Body of pancreas (tissue), 4 donors: Measurements from ENCODE around the gene ABCA13. TPM values are rescaled to one million over a fixed set of nuclear protein-coding genes. Genes with fewer than 3 reads are reported as not detected.

ENCODE experiments used
- ATAC-seq: fragments of 150-250 bp; one replicate; pipeline ENCODE4 v1.9.1; 2016
- DNase-seq, 4 donors: peaks; one replicate each; pipeline ENCODE4 v3.0.0-alpha.2; 2019
- H3K27ac ChIP-seq, 4 donors: fragments of 200-600 bp; sonication (generic); 1 replicate in 3 of 4; 2 replicates in 1 of 4; pipeline versions ENCODE4 v1.5.1 to v1.6.1; 2016 to 2019; ENCODE audit warnings: mild to moderate bottlenecking in 1 of 4, mixed read lengths in 1 of 4, moderate library complexity in 1 of 4
- H3K27me3 ChIP-seq, 2 donors: fragments of 200-600 bp; sonication (generic); one replicate each; pipeline ENCODE4 v1.6.0; 2016; ENCODE audit warnings: mild to moderate bottlenecking in 1 of 2
- H3K36me3 ChIP-seq, 2 donors: fragments of 200-600 bp; sonication (generic); replicated peaks in 1 of 2; 2 replicates each; pipeline ENCODE4 v1.5.1; 2016; ENCODE audit warnings: low read depth in 2 of 2; ENCODE audit not compliant: insufficient read depth in 1 of 2
- H3K4me1 ChIP-seq: fragments of 200-600 bp; sonication (generic); one replicate; pipeline ENCODE4 v1.6.0; 2016
- H3K4me3 ChIP-seq, 2 donors: fragments of 200-600 bp; sonication (generic); 1 replicate in 1 of 2; 2 replicates in 1 of 2; pipeline ENCODE4 v1.5.1; 2016 to 2019
- H3K9me3 ChIP-seq, 3 donors: fragments of 200-600 bp; sonication (generic); 1 replicate in 2 of 3; 2 replicates in 1 of 3; pipeline ENCODE4 v1.5.1; 2016
- POLR2A ChIP-seq, 3 donors: fragments of 450-650 bp; IDR thresholded peaks; one replicate each; pipeline ENCODE4 v1.6.1; 2016; ENCODE audit warnings: antibody characterized with exemption in 3 of 3, mild to moderate bottlenecking in 2 of 3
- WGBS, 2 donors: methylation state at CpG; one replicate each; pipeline ENCODE4 v1.1.5; 2017; 5-methylcytosine and 5-hydroxymethylcytosine counted together
- intact Hi-C: fragments of 100-400 bp; cut with DNase I; formaldehyde crosslinking; loops from one replicate; pipeline ENCODE4 v1.15.1; 2023
- total RNA-seq, 2 donors: library from RNA; depleted of rRNA; stranded (reverse); fragments of >200 nt; gene quantifications; one replicate each; pipeline ENCODE4 v1.1.0, GENCODE V29; 2016
- TF ChIP-seq, protein P1 (sequence below), 7 experiments: fragments of 450-650 bp in 4 of 7; fragments of 200-600 bp in 3 of 7; sonication (generic) in 3 of 7; IDR thresholded peaks; one replicate each; pipeline ENCODE4 v1.5.1; 2016 to 2019; ENCODE audit warnings: antibody characterized with exemption in 7 of 7

The ABCA13 gene
- total RNA-seq, 2 donors from 2014 or later = under 0.01 TPM

DNA sequence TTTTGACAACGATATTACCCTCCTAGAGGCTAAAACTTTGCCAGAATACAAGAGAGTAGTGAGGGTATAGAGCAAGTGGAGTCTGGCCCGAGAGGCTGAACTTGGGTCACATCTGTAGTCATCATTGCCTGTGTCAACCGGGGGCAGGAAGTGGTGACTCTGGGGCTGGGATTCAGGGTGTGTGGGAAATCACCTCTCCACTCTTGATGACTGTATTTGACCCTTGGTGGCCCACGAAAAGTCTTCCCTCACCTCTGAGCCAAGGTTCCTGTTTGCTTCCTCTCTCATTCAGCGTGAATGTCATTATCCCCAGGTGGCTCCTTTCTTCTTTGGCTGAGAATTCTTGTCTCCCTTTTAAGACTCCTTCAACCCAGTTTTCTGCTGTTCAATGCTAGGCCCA, 240.4 kb downstream of the ABCA13 start:
- intact Hi-C loops = no loop called here
- H3K4me3 ChIP-seq = no peak overlapping the region
- no peaks in the 10 kb centered on the region for H3K27me3 ChIP-seq
- H3K9me3 ChIP-seq = no peaks in the 10 kb centered on the region
- no peak overlapping the region for H3K27ac ChIP-seq
- ATAC-seq (no peak), DNase-seq (no peak)
- 69 to 74% methylated on average over 5 of the region's 5 CpGs for WGBS, 2 donors
- TF ChIP-seq POLR2A (IDR thresholded peaks at IDR 0.05) = no peak
- TF ChIP-seq, protein P1, sequence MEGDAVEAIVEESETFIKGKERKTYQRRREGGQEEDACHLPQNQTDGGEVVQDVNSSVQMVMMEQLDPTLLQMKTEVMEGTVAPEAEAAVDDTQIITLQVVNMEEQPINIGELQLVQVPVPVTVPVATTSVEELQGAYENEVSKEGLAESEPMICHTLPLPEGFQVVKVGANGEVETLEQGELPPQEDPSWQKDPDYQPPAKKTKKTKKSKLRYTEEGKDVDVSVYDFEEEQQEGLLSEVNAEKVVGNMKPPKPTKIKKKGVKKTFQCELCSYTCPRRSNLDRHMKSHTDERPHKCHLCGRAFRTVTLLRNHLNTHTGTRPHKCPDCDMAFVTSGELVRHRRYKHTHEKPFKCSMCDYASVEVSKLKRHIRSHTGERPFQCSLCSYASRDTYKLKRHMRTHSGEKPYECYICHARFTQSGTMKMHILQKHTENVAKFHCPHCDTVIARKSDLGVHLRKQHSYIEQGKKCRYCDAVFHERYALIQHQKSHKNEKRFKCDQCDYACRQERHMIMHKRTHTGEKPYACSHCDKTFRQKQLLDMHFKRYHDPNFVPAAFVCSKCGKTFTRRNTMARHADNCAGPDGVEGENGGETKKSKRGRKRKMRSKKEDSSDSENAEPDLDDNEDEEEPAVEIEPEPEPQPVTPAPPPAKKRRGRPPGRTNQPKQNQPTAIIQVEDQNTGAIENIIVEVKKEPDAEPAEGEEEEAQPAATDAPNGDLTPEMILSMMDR (IDR thresholded peaks at IDR 0.05) = no peak
- H3K4me1 ChIP-seq = no peaks in the 10 kb centered on the region
- H3K36me3 ChIP-seq = no peaks in the 10 kb centered on the region

DNA sequence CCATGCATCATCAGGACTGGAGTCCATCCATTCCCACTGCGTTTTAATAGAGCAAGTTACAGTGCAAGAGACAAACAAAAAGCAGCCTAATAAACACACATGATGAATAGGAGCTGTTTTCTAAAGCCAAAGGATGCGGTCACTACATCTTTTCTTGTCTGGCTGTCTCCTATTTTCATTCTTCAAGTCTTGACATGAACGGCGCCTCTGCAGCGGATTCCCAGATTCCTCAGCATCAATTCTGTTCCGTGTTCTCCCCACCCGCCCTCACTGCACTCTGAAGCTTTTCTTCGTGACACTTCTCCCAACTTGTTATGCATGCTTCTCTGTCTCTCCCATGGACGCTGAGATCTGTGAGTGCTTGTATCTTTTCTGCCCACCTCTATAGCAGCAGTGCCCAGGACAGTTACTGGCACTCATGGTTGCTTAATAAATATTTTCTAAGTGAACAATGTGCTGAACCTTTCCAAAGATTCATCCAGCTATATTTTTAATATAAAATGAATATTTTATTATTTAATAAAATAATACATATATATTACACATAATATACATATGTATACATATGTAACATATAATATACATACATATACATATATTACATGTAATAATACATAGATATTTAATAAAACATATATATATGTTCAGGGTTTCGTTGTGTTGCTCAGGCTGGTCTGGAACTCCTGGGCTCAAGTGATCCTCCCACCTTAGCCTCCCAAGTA, 242.9 kb downstream of the ABCA13 start:
- Histone ChIP-seq H3K36me3 (no peaks in the 10 kb centered on the region), H3K9me3 (no peaks in the 10 kb centered on the region), H3K27ac (no peak overlapping the region), H3K4me3 (no peak overlapping the region), H3K27me3 (no peaks in the 10 kb centered on the region), H3K4me1 (no peaks in the 10 kb centered on the region)
- TF ChIP-seq POLR2A (IDR thresholded peaks at IDR 0.05) = no peak
- TF ChIP-seq, protein P1 (IDR thresholded peaks at IDR 0.05) = no peak
- ATAC-seq (no peak), DNase-seq (no peak)
- intact Hi-C loops = no loop called here
- WGBS, 2 donors = 68 to 69% methylated on average over 10 of the region's 10 CpGs

DNA sequence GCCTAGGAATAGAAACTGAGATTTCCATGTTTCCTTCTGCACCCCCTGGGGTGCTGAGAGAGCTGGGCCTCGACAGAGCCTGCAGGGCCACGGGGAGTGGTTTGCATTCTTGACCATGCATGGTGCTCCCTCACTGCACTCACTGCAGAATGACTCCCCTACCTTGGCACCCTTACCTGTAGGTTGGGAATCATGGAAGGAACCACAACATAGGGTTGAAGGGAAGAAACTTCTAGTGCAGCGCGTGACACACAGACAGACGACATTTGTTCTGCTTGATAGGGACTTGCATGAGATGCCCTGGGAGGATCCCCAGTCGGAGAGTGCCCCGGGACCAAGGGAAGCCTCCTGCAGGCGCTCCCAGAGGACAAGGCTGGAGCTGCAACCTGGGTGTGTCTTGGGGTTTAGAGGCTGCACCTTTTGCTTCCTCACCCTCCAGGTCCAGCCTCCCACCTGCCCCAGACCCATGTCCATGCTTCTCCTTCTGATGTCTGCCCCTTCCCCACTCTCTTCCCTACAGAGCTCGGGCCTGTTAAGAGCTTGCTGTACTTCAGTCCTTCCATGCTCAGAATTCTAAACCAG, 245.2 kb downstream of the ABCA13 start:
- TF ChIP-seq POLR2A (IDR thresholded peaks at IDR 0.05) = no peak
- TF ChIP-seq, protein P1 (IDR thresholded peaks at IDR 0.05) = no peak
- Histone ChIP-seq H3K4me1 (no peaks in the 10 kb centered on the region), H3K4me3 (no peak overlapping the region), H3K27me3 (no peaks in the 10 kb centered on the region), H3K27ac (no peak overlapping the region), H3K9me3 (no peaks in the 10 kb centered on the region), H3K36me3 (no peaks in the 10 kb centered on the region)
- intact Hi-C loops = no loop called here
- no peak for ATAC-seq
- no peak for DNase-seq
- 66 to 73% methylated on average over 9 of the region's 9 CpGs for WGBS, 2 donors

DNA sequence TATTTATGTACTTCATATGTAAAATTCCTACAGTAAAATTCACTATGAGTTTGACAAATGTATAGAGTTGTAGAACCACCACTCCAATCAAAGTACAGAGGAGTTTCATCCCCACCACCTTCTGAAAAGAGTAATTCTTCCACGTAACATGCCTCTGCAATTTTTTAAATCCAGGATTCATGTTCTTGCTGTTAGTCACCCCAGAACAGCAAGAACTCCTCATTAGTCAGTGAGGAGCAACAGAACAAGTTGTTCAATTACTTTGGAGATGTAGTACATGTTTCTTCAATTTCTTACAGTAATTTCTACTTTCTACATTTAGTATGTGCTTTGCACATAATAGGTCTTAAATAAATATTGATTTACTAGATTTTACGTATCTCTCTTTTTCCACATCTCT, 248.1 kb downstream of the ABCA13 start:
- no peaks in the 10 kb centered on the region for H3K27me3 ChIP-seq
- ATAC-seq = no peak
- no peaks in the 10 kb centered on the region for H3K4me1 ChIP-seq
- no peak for DNase-seq
- TF ChIP-seq POLR2A (IDR thresholded peaks at IDR 0.05) = no peak
- WGBS, 2 donors = 20% methylated on average over 2 of the region's 2 CpGs
- no peaks in the 10 kb centered on the region for H3K36me3 ChIP-seq
- H3K9me3 ChIP-seq = no peaks in the 10 kb centered on the region
- H3K27ac ChIP-seq = no peak overlapping the region
- H3K4me3 ChIP-seq = no peak overlapping the region
- intact Hi-C loops = no loop called here

DNA sequence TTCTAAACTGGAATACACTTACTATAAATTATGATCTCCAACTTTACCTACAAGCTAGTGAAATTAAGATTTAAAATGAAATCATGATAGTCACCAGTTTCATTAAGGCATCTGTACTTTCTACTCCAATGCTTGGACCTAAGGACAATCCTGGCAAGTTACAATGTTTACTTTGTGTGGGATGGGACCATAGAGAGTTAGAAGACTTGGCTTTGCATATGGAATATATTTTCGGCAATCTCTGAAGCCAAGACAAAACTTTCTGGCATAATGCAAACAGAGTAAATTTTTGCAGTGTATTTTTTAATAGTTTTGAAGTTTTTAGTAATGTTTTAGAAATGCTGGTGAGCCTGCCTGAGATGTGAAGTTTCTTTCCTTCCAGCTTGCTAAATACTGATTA, 248.9 kb downstream of the ABCA13 start:
- 45 to 55% methylated on average over 1 of the region's 1 CpG for WGBS, 2 donors
- H3K27ac ChIP-seq = no peak overlapping the region
- no peak for ATAC-seq
- no peaks in the 10 kb centered on the region for H3K36me3 ChIP-seq
- H3K4me1 ChIP-seq = no peaks in the 10 kb centered on the region
- H3K9me3 ChIP-seq = no peaks in the 10 kb centered on the region
- H3K4me3 ChIP-seq = no peak overlapping the region
- intact Hi-C loops = no loop called here
- H3K27me3 ChIP-seq = no peaks in the 10 kb centered on the region
- no peak for DNase-seq
- no peak for TF ChIP-seq POLR2A (IDR thresholded peaks at IDR 0.05)
- TF ChIP-seq, protein P1 (IDR thresholded peaks at IDR 0.05) = no peak
